Measurements from ENCODE around the gene COA1. TPM values are rescaled to one million over a fixed set of nuclear protein-coding genes. Genes with fewer than 3 reads are reported as not detected.
"Not testable (repeated sequence)": the region's sequence is repeated elsewhere in the genome, so short reads cannot be mapped to it uniquely, and the experiment has no call there.

COA1 gene
- total and polyA plus RNA-seq, 9 donors: 33.2 to 67.7 (median 51.7) TPM

- TF ChIP-seq CTCF (IDR thresholded peaks at IDR 0.05): no peak
- TF ChIP-seq EP300 (IDR thresholded peaks at IDR 0.05): no peak
- no peak for TF ChIP-seq POLR2A (IDR thresholded peaks at IDR 0.05)
Measured at GRCh38 chr7:43711503-43711902, 17.8 kb downstream of the COA1 start.

GRCh38 chr7:43708055-43708454 is 21.3 kb downstream of the COA1 start:
- intact Hi-C loops (cut with DNase I): loop anchor here in 3 of 4 donors (5.0 kb wide), 1 partner anchor 126 kb away; the partner anchor contains the start of gene STK17A (in 3 of the 3)
- DNase-seq; H3K9me3 ChIP-seq; H3K36me3 ChIP-seq; H3K4me1 ChIP-seq (ENCODE audit: insufficient read depth); H3K27ac ChIP-seq; H3K27me3 ChIP-seq; H3K4me3 ChIP-seq: not testable (repeated sequence)
- WGBS, 3 donors: 96 to 99% (median 98%) methylated on average over 9 of the region's 9 CpGs

More at GRCh38 chr7:43711503-43711902, 17.8 kb downstream of the COA1 start:
- WGBS, 3 donors: 98 to 100% (median 100%) methylated on average over 1 of the region's 1 CpG
- Histone ChIP-seq H3K27me3 (no peaks in the 10 kb centered on the region), H3K27ac (no peak overlapping the region), H3K36me3 (no peaks in the 10 kb centered on the region), H3K9me3 (no peaks in the 10 kb centered on the region), H3K4me1 (ENCODE audit: insufficient read depth) (peaks cover 1% of the 10 kb centered on the region), H3K4me3 (no peak overlapping the region)
- intact Hi-C loops (cut with DNase I): loop anchor here in 1 of 4 donors (10.0 kb wide), 1 partner anchor 767 kb away; no protein-coding TSS in a partner anchor
- DNase-seq: no peak

GRCh38 chr7:43703573-43703972 is 25.8 kb downstream of the COA1 start:
- no peaks in the 10 kb centered on the region for H3K27me3 ChIP-seq
- intact Hi-C loops (cut with DNase I): loop anchor here in 1 of 4 donors (5.0 kb wide), 1 partner anchor 121 kb away; the partner anchor contains the start of gene STK17A
- 92 to 94% (median 93%) methylated on average over 1 of the region's 1 CpG for WGBS, 3 donors
- no peak overlapping the region for H3K4me3 ChIP-seq
- DNase-seq: no peak
- H3K9me3 ChIP-seq: no peaks in the 10 kb centered on the region
- H3K4me1 ChIP-seq (ENCODE audit: insufficient read depth): no peaks in the 10 kb centered on the region
- H3K27ac ChIP-seq: no peak overlapping the region
- TF ChIP-seq POLR2A (IDR thresholded peaks at IDR 0.05) (no peak), CTCF (IDR thresholded peaks at IDR 0.05) (no peak), EP300 (IDR thresholded peaks at IDR 0.05) (no peak)
- H3K36me3 ChIP-seq: no peaks in the 10 kb centered on the region

- Histone ChIP-seq H3K27ac (no peak overlapping the region), H3K4me1 (ENCODE audit: insufficient read depth) (no peaks in the 10 kb centered on the region), H3K36me3 (no peaks in the 10 kb centered on the region), H3K9me3 (no peaks in the 10 kb centered on the region), H3K4me3 (no peak overlapping the region), H3K27me3 (no peaks in the 10 kb centered on the region)
- intact Hi-C loops (cut with DNase I): loop anchor here in 1 of 4 donors (5.0 kb wide), 1 partner anchor 121 kb away; the partner anchor contains the start of gene STK17A
- WGBS, 3 donors: 95 to 100% (median 97%) methylated on average over 1 of the region's 1 CpG
- no peak for TF ChIP-seq CTCF (IDR thresholded peaks at IDR 0.05)
- TF ChIP-seq POLR2A (IDR thresholded peaks at IDR 0.05): no peak
- TF ChIP-seq EP300 (IDR thresholded peaks at IDR 0.05): no peak
- DNase-seq: no peak
Measured at GRCh38 chr7:43702974-43703373, 26.3 kb downstream of the COA1 start.

GRCh38 chr7:43701929-43702328 is 27.4 kb downstream of the COA1 start:
- Histone ChIP-seq H3K4me3 (no peak overlapping the region), H3K27me3 (no peaks in the 10 kb centered on the region), H3K4me1 (ENCODE audit: insufficient read depth) (no peaks in the 10 kb centered on the region), H3K9me3 (no peaks in the 10 kb centered on the region), H3K27ac (no peak overlapping the region), H3K36me3 (no peaks in the 10 kb centered on the region)
- WGBS, 3 donors: 49 to 60% (median 58%) methylated on average over 3 of the region's 3 CpGs
- no peak for TF ChIP-seq POLR2A (IDR thresholded peaks at IDR 0.05)
- TF ChIP-seq CTCF (IDR thresholded peaks at IDR 0.05): no peak
- no peak for TF ChIP-seq EP300 (IDR thresholded peaks at IDR 0.05)
- DNase-seq: no peak
- intact Hi-C loops (cut with DNase I): loop anchor here in 1 of 4 donors (5.0 kb wide), 1 partner anchor 120 kb away; the partner anchor contains the start of gene STK17A

Measured in ovary (tissue), 9 donors.